Measurements from ENCODE around the gene MS4A15. TPM values are rescaled to one million over a fixed set of nuclear protein-coding genes. Genes with fewer than 3 reads are reported as not detected.
"Not testable (repeated sequence)": the region's sequence is repeated elsewhere in the genome, so short reads cannot be mapped to it uniquely, and the experiment has no call there.

The MS4A15 gene
- total RNA-seq, 3 donors from 2014 or later = not detected

DNA sequence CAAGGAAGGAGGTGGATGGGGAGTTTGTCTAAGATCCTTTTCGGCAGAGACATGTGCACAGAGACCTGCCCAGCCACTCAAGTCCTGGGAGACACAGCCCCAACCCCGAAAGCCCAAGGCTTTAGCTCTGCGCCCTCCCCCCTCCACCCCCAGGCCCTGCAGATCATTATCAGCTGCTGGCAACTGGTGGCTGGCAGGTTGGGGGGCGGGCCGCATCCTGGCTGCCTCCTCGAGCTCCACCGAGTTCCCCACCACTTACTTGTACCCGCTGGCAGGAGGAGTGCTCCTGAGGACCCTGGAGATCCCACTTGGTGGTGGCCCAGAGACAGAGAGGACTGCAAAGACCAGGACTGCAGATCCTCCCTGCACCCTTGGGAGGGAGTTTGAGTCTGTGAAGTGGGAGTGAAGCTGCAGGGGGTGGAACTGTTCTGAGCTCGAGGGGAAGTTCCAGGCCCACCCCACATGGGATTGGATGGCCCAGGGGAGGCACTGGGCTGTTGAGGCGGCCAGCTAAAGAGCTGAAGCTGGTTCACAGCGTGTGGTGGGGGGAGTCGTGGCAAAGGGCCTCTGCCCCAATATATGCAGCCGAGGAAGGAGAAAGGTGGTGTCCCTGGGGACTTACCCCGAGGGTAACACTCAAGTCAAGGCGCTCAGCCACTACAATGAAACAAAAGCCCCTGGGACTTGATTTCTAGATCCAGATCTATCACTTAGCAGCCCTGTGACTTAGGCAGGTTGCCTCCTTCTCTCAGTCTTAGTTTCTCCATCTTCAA, 65.3 kb downstream of the MS4A15 start:
- intact Hi-C loops (cut with DNase I; ENCODE audit: low total_unique reads) = no loop called here
- Histone ChIP-seq H3K4me3 (no peak overlapping the region), H3K36me3 (no peaks in the 10 kb centered on the region), H3K27me3 (no peaks in the 10 kb centered on the region), H3K4me1 (no peaks in the 10 kb centered on the region), H3K27ac (no peak overlapping the region), H3K9me3 (peaks cover 2 to 6% of the 10 kb centered on the region in 2 donors)
- DNase-seq (ENCODE audit: low spot score in 2 of 2) = no peak
- TF ChIP-seq POLR2AphosphoS5 (IDR thresholded peaks at IDR 0.05) (no peak), POLR2A (IDR thresholded peaks at IDR 0.05) (no peak)
- TF ChIP-seq, protein P1, sequence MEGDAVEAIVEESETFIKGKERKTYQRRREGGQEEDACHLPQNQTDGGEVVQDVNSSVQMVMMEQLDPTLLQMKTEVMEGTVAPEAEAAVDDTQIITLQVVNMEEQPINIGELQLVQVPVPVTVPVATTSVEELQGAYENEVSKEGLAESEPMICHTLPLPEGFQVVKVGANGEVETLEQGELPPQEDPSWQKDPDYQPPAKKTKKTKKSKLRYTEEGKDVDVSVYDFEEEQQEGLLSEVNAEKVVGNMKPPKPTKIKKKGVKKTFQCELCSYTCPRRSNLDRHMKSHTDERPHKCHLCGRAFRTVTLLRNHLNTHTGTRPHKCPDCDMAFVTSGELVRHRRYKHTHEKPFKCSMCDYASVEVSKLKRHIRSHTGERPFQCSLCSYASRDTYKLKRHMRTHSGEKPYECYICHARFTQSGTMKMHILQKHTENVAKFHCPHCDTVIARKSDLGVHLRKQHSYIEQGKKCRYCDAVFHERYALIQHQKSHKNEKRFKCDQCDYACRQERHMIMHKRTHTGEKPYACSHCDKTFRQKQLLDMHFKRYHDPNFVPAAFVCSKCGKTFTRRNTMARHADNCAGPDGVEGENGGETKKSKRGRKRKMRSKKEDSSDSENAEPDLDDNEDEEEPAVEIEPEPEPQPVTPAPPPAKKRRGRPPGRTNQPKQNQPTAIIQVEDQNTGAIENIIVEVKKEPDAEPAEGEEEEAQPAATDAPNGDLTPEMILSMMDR (IDR thresholded peaks at IDR 0.05) = no peak

DNA sequence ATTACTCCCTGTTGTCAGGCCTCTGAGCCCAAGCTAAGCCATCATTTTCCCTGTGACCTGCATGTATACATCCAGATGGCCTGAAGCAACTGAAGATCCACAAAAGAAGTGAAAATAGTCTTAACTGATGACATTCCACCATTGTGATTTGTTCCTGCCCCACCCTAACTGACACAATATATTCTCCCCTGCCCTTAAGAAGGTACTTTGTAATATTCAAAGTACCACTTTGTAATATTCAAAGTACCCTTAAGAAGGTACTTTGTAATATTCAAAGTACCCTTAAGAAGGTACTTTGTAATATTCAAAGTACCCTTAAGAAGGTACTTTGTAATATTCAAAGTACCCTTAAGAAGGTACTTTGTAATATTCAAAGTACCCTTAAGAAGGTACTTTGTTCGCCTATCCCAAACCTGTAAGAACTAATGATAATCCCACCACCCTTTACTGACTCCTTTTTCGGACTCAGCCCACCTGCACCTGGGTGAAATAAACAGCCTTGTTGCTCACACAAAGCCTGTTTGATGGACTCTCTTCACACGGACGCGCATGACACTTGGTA, 67.2 kb downstream of the MS4A15 start:
- H3K36me3 ChIP-seq; H3K4me1 ChIP-seq; DNase-seq (ENCODE audit: low spot score in 2 of 2); H3K27me3 ChIP-seq; H3K27ac ChIP-seq; H3K4me3 ChIP-seq; intact Hi-C loops (cut with DNase I; ENCODE audit: low total_unique reads); H3K9me3 ChIP-seq: not testable (repeated sequence)

DNA sequence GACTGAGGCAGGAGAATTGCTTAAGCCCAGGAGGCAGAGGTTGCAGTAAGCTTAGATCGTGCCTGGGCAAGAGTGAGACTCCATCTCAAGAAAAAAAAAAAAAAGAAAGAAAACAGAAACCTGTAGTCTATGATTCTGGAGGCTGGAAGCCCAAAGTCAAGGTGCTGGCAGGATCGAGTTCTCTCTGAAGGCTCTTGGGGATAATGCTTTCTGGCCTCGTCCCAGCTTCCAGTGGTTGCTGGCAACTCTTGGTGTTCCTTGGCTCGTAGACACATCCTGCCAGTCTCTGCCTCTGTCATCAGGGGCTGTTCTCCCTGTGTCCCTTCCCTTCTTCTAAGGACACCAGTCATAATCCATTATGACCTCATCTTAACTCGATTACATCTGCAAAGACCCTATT, 68.5 kb downstream of the MS4A15 start:
- no peak for DNase-seq (ENCODE audit: low spot score in 2 of 2)
- Histone ChIP-seq H3K4me1 (no peaks in the 10 kb centered on the region), H3K36me3 (no peaks in the 10 kb centered on the region), H3K27ac (no peak overlapping the region), H3K4me3 (no peak overlapping the region), H3K27me3 (no peaks in the 10 kb centered on the region), H3K9me3 (no peaks in the 10 kb centered on the region)
- TF ChIP-seq POLR2AphosphoS5 (IDR thresholded peaks at IDR 0.05) (no peak), POLR2A (IDR thresholded peaks at IDR 0.05) (no peak)
- TF ChIP-seq, protein P1 (IDR thresholded peaks at IDR 0.05) = no peak
- intact Hi-C loops (cut with DNase I; ENCODE audit: low total_unique reads) = no loop called here

DNA sequence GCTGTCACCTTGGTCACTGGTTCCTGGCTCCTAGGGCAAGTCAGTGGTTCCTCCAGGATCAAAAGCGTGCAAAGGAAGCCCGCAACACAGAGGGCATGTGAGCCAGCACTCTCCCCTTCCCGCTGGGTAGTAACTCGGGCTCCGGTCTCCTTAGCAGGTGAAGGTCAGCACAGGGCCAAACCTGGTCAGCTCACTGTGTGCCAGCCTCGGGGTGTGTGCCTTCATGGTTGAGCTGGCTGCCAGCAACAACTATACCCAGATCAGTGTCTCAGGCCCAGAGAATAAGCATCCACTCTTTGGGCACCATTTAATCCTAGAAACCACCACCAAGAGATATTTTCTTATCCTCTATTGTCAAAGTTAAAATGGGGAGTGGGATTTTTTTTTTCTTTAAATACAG, 69.1 kb downstream of the MS4A15 start:
- TF ChIP-seq, protein P1 (IDR thresholded peaks at IDR 0.05) = no peak
- TF ChIP-seq POLR2A (IDR thresholded peaks at IDR 0.05) = no peak
- TF ChIP-seq POLR2AphosphoS5 (IDR thresholded peaks at IDR 0.05) = no peak
- no peaks in the 10 kb centered on the region for H3K36me3 ChIP-seq
- no peaks in the 10 kb centered on the region for H3K9me3 ChIP-seq
- H3K4me1 ChIP-seq = no peaks in the 10 kb centered on the region
- no peaks in the 10 kb centered on the region for H3K27me3 ChIP-seq
- intact Hi-C loops (cut with DNase I; ENCODE audit: low total_unique reads) = no loop called here
- DNase-seq (ENCODE audit: low spot score in 2 of 2) = no peak
- no peak overlapping the region for H3K4me3 ChIP-seq
- H3K27ac ChIP-seq = no peak overlapping the region

Other genes with a start within 250 kb of the MS4A15 start
- gene MS4A13, start 241.5 kb upstream of the MS4A15 start, total RNA-seq = not detected
- gene MS4A8, start 57.3 kb upstream of the MS4A15 start, total RNA-seq = under 1 TPM in 1 of 3 donors, not detected in 2; 0.66 TPM
- gene MS4A18, start 32.1 kb upstream of the MS4A15 start, total RNA-seq = not detected
- gene MS4A10, start 28.5 kb downstream of the MS4A15 start, total RNA-seq = not detected
- 10 to 100 TPM; 17.8 to 22.9 (median 19.5) TPM for gene CCDC86, start 85.2 kb downstream of the MS4A15 start, total RNA-seq
- under 1 TPM in 2 of 3 donors, not detected in 1; 0.16 to 0.59 TPM for gene PTGDR2, start 99.1 kb downstream of the MS4A15 start, total RNA-seq
- gene ZP1, start 110.7 kb downstream of the MS4A15 start, total RNA-seq = under 1 TPM in 2 of 3 donors, not detected in 1; 0.32 to 0.73 TPM
- 10 to 100 TPM; 56.0 to 82.7 (median 81.3) TPM for gene PRPF19, start 149.7 kb downstream of the MS4A15 start, total RNA-seq
- 100 to 1,000 TPM in 1 of 3 donors, 10 to 100 TPM in 2; 77.6 to 112 (median 77.7) TPM for gene TMEM109, start 157.3 kb downstream of the MS4A15 start, total RNA-seq
- gene TMEM132A, start 167.6 kb downstream of the MS4A15 start, total RNA-seq = 10 to 100 TPM in 1 of 3 donors, 1 to 10 TPM in 2; 2.9 to 11.0 (median 8.5) TPM
- 10 to 100 TPM in 2 of 3 donors, 1 to 10 TPM in 1; 8.8 to 23.2 (median 20.8) TPM for gene SLC15A3, start 195.3 kb downstream of the MS4A15 start, total RNA-seq
- 1 to 10 TPM in 1 of 3 donors, under 1 TPM in 2; 0.80 to 1.9 (median 0.98) TPM for gene CD6, start 214.8 kb downstream of the MS4A15 start, total RNA-seq